LNCAP (cell line): ENCODE measurements around the gene F13B.

Source experiments
- TF ChIP-seq, protein P1 (sequence below): fragments of 450-650 bp; IDR thresholded peaks from 2 replicates; pipeline ENCODE4 v1.5.1; 2017; ENCODE audit warnings: mild to moderate bottlenecking

The F13B gene, protein sequence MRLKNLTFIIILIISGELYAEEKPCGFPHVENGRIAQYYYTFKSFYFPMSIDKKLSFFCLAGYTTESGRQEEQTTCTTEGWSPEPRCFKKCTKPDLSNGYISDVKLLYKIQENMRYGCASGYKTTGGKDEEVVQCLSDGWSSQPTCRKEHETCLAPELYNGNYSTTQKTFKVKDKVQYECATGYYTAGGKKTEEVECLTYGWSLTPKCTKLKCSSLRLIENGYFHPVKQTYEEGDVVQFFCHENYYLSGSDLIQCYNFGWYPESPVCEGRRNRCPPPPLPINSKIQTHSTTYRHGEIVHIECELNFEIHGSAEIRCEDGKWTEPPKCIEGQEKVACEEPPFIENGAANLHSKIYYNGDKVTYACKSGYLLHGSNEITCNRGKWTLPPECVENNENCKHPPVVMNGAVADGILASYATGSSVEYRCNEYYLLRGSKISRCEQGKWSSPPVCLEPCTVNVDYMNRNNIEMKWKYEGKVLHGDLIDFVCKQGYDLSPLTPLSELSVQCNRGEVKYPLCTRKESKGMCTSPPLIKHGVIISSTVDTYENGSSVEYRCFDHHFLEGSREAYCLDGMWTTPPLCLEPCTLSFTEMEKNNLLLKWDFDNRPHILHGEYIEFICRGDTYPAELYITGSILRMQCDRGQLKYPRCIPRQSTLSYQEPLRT

DNA sequence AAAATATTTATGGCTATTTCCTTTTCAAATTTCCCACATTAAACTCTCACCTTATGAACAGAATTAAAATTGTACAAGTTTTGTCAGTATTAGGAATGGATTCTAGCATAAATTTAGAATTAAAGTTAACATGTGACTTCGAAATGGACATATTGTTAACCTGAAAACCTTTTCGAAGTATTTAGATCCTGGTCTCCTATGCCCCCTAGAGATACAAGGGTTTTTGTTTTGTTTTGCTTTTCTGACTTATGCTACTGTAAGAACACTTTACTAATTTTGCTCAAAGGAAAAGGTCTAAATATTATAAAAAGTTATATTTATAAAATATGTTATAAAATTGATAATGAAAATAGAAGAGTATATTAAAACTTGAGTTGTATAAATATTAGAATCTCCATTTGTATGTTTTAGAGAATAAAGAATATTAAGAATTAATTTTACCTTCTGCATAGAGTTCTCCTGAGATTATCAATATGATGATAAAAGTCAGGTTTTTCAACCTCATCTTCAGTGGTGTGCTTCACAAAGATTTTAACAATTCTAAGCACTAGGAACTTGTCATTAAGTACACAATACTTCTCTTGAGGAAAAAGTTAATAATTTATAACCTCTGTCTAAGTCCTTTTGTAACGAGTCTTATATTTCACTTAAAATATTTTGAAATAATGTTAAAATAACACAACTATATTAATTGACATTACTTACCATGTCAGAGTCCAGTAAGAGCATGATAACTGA is at the start of gene F13B:
TSS of gene F13B (minus strand) at position 542 of the 738 bp plus-strand sequence. CDS start at position 505, 37 bp downstream.
- TF ChIP-seq, protein P1, sequence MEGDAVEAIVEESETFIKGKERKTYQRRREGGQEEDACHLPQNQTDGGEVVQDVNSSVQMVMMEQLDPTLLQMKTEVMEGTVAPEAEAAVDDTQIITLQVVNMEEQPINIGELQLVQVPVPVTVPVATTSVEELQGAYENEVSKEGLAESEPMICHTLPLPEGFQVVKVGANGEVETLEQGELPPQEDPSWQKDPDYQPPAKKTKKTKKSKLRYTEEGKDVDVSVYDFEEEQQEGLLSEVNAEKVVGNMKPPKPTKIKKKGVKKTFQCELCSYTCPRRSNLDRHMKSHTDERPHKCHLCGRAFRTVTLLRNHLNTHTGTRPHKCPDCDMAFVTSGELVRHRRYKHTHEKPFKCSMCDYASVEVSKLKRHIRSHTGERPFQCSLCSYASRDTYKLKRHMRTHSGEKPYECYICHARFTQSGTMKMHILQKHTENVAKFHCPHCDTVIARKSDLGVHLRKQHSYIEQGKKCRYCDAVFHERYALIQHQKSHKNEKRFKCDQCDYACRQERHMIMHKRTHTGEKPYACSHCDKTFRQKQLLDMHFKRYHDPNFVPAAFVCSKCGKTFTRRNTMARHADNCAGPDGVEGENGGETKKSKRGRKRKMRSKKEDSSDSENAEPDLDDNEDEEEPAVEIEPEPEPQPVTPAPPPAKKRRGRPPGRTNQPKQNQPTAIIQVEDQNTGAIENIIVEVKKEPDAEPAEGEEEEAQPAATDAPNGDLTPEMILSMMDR = 0 out of 2 replicates have a peak, but pooled peaks have one; percentile 16

DNA sequence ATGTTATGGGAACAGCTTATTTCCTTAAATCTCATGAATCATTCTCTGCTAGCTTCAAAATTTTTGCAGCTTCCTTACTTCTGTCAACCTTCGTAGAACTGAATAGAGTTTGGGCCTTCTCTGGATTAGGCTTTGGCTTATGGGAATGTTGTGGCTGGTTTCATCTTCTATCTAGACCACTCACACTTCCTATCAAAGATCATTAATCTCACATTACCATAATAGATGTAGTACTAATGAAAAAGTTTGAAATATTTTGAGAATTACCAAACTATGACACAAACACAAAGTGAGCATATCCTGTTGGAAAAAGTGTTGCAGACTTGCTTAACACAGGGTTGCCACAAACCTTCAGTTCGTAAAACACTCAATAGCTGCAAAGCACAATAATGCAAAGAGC is 49.1 kb upstream of the F13B start:
- TF ChIP-seq, protein P1 = no peak

DNA sequence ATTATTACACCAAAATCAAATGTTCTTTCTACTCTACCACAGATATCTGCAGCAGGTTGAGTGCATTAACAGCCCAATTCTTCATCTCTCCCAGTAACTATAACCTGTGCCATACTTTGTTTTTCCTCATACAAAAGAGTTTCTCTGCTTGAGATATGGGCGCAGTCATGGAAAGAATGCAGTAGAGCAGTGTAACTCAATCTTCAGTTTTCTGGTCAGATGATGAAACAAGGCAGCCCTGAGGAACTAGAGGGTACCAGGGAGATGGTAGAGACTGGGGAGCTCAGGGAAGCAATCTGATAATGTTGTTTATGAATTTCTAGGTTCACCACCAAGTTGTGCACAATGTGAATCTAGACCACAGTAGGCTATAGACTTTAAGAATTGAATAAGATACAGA is 39.8 kb upstream of the F13B start:
- TF ChIP-seq, protein P1 = no peak

DNA sequence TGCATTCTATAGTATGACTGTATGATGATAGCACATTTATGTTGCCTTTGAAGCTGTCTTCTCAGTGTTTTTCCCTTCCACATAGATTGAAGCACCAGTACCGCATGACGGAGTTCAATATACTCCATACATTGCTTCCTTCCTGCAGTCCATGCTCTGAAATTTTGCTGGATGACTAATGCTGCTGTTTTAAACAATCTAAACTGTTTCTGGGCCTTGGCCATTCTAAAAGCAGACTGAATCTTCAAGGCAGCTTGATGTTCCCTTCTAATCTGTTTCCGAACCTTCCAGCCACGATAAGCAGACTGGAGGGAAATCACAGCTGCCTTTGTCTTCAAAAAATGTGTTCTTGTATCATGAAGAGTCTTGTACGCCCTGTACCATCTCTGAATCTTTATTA is 36.2 kb upstream of the F13B start:
- TF ChIP-seq, protein P1 = no peak

DNA sequence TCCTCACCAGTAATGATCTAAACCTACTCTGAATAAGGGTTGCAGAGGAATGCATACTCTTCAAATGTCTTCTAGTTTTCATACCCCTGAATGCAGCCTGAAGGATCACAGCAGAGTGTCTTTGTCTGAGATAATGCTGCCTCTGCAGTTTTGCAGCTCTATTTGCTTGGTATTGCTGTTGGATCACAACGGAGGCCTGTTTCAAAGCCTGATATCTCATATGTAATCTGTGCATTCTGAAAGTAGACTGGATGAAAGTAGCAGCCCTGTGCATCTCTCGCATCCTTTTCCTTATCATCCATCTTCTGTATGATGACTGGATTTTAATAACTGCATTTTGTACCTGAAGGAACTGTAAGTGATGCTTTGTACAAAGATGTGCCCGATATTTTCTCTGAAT is 34.9 kb upstream of the F13B start:
- TF ChIP-seq, protein P1 = no peak

DNA sequence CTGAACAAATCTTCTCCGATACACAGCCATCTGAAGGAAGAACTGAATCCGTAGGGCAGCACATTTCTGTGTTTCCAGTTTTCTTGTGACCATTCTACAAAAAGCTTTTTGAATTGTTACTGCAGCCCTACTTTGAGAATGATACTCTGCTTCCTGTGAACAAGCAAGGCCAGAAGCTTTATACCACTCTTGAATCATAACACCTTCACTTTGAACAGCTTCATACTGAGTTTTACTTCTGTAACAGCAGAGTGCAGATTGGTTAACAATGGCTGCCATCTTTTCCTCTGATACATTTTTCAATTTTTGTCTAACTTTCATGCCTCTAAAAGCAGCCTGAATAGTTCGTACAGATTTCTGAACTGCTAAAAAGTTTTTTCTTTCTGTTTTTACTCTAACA is 33.6 kb upstream of the F13B start:
- TF ChIP-seq, protein P1 = no peak

DNA sequence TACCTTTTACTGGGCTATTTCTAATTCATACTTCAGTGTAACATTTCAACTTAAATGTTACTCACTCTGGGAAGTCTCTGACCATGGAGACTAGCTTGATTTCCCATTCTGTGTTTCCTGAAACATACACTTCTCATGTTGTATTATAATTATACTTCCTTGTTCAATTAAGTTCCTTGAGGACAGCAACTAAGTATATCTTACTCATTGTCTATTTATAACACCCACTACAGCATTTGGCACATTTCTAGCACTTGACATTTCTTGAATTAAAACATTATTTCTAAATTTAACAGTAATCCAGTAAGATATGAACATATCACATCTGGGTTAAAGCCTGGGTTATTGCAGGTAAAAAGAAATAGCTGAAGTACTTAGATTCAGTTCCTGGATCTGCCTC is 32.4 kb upstream of the F13B start:
- TF ChIP-seq, protein P1 = no peak
